Measurements from ENCODE around the gene LAMA2.

Gene LAMA2

DNA sequence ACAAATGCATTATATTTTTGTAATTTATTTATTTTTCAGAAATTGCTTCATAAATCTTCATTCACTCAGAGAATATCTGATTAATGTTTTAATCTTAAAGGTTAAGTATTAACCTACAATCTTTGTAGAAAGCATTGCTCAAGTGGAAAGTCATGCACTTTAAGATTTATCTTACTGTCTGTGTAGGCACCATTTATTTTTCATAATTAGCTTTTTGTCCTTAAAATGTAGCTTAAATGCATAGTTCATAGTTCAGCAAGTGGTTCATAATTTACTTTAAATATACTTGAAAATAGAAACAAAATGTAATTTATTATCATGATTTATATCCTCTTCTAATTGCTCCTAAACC lies 397.3 kb downstream of the LAMA2 start:
- Histone ChIP-seq H3K9me3 (ENCODE audit: control insufficient read depth in 1 of 2, low read length in 2 of 2) (no peaks in the 10 kb centered on the region), H3K36me3 (ENCODE audit: control insufficient read depth in 1 of 2, insufficient read depth in 2 of 2, low read length in 2 of 2) (no peaks in the 10 kb centered on the region), H3K9ac (ENCODE audit: low read depth in 1 of 2, low read length in 2 of 2) (no peak overlapping the region), H3K4me1 (ENCODE audit: control insufficient read depth in 1 of 2, insufficient read depth in 2 of 2, low read length in 2 of 2) (no peaks in the 10 kb centered on the region), H3K27ac (ENCODE audit: low read depth, low read length) (no peak overlapping the region), H3K27me3 (ENCODE audit: control insufficient read depth in 1 of 2, insufficient read depth in 2 of 2, low read length in 2 of 2) (no peaks in the 10 kb centered on the region), H3K4me3 (ENCODE audit: low read depth in 1 of 2, low read length in 2 of 2) (no peak overlapping the region)

DNA sequence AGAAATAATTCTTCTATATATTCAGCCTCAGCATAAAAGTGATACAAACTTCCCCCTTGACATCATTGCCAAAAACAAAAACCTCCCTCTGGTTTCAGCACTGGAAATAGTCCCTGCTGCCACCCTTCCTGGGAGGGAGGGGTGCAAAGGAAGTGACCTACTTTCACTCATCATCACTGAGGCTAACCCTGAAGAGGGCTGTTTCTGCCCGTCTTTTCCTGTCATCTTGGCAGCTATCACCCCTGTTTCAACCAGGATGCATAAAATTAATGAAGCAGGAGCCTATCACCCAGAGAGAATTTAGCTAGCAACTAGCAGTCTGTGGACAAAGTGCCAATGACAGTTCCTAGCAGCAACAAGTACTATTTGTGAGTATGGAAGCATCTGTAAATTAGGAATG lies 397.8 kb downstream of the LAMA2 start:
- Histone ChIP-seq H3K4me1 (ENCODE audit: control insufficient read depth in 1 of 2, insufficient read depth in 2 of 2, low read length in 2 of 2) (no peaks in the 10 kb centered on the region), H3K27ac (ENCODE audit: low read depth, low read length) (no peak overlapping the region), H3K9ac (ENCODE audit: low read depth in 1 of 2, low read length in 2 of 2) (no peak overlapping the region), H3K27me3 (ENCODE audit: control insufficient read depth in 1 of 2, insufficient read depth in 2 of 2, low read length in 2 of 2) (no peaks in the 10 kb centered on the region), H3K36me3 (ENCODE audit: control insufficient read depth in 1 of 2, insufficient read depth in 2 of 2, low read length in 2 of 2) (no peaks in the 10 kb centered on the region), H3K4me3 (ENCODE audit: low read depth in 1 of 2, low read length in 2 of 2) (no peak overlapping the region), H3K9me3 (ENCODE audit: control insufficient read depth in 1 of 2, low read length in 2 of 2) (no peaks in the 10 kb centered on the region)

DNA sequence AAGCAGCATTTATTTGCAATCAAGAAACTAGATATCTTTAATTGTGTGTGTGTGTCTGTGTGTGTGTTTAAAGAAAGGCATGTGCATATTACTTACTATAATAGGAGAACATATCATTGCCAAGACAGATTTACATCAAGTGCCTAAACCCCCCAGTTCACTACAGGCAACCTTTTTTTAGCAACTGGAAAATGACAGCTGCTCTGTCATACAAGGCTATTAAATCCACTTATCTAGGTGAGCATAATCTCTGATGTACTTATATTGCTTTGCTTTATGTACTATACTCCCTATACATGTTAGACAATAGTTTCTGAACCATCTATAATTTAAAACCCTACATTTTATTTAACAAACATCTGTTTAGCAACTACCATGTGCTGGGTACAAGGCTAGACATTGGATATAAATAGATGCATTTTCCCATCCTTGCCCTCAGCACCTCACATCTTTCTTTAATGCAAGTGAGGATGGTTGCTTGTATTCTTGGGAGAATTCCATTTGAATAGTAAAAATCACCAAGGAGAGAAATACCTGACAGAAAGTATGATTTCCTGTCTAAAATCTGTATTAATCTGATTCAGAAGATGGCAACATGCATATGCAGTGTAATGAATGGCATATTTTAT lies 398.3 kb downstream of the LAMA2 start:
- Histone ChIP-seq H3K4me1 (ENCODE audit: control insufficient read depth in 1 of 2, insufficient read depth in 2 of 2, low read length in 2 of 2) (no peaks in the 10 kb centered on the region), H3K4me3 (ENCODE audit: low read depth in 1 of 2, low read length in 2 of 2) (no peak overlapping the region), H3K27me3 (ENCODE audit: control insufficient read depth in 1 of 2, insufficient read depth in 2 of 2, low read length in 2 of 2) (no peaks in the 10 kb centered on the region), H3K27ac (ENCODE audit: low read depth, low read length) (no peak overlapping the region), H3K9me3 (ENCODE audit: control insufficient read depth in 1 of 2, low read length in 2 of 2) (no peaks in the 10 kb centered on the region), H3K36me3 (ENCODE audit: control insufficient read depth in 1 of 2, insufficient read depth in 2 of 2, low read length in 2 of 2) (no peaks in the 10 kb centered on the region), H3K9ac (ENCODE audit: low read depth in 1 of 2, low read length in 2 of 2) (no peak overlapping the region)

DNA sequence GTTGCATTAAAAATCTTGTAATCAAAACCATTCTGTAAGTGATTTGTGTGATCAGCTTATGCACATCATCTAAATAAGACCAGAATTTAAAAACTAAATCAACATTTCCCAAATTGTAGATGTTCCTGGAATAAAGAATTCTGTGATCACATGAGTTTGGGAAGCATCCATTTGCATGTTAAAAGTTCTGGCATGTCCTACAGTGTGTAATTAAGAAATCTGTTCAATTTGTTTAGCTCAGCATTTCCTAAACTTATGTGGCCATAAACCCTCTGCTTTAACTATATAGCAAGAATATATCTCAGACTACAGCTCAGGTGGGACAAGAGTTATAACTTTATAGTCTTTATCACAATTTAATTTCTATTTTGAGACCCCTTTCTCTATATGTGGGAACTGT lies 399.1 kb downstream of the LAMA2 start:
- H3K9ac ChIP-seq (ENCODE audit: low read depth in 1 of 2, low read length in 2 of 2) = no peak overlapping the region
- no peaks in the 10 kb centered on the region for H3K9me3 ChIP-seq (ENCODE audit: control insufficient read depth in 1 of 2, low read length in 2 of 2)
- no peak overlapping the region for H3K27ac ChIP-seq (ENCODE audit: low read depth, low read length)
- no peak overlapping the region for H3K4me3 ChIP-seq (ENCODE audit: low read depth in 1 of 2, low read length in 2 of 2)
- H3K4me1 ChIP-seq (ENCODE audit: control insufficient read depth in 1 of 2, insufficient read depth in 2 of 2, low read length in 2 of 2) = no peaks in the 10 kb centered on the region
- no peaks in the 10 kb centered on the region for H3K36me3 ChIP-seq (ENCODE audit: control insufficient read depth in 1 of 2, insufficient read depth in 2 of 2, low read length in 2 of 2)
- H3K27me3 ChIP-seq (ENCODE audit: control insufficient read depth in 1 of 2, insufficient read depth in 2 of 2, low read length in 2 of 2) = no peaks in the 10 kb centered on the region

DNA sequence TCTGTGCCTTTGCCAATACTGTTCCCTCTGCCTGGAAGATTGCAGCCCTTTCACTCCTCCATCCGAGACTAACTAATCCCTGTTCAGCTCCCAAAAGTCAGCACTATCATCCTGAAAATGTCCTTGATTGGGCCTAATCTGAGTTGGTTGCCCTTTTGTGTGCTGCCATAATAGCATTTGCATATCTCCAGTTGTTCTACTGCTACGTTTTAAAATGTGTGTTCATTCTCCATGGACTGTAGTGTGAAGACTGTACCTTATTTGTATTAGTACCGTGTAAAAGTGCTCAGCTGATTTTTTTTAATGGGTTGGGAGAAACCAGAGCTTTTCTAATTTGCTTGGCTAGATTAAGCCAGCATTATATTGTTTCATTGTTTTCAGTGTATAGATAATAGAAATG lies 401.3 kb downstream of the LAMA2 start:
- Histone ChIP-seq H3K4me3 (ENCODE audit: low read depth in 1 of 2, low read length in 2 of 2) (no peak overlapping the region), H3K9ac (ENCODE audit: low read depth in 1 of 2, low read length in 2 of 2) (no peak overlapping the region), H3K36me3 (ENCODE audit: control insufficient read depth in 1 of 2, insufficient read depth in 2 of 2, low read length in 2 of 2) (no peaks in the 10 kb centered on the region), H3K27ac (ENCODE audit: low read depth, low read length) (no peak overlapping the region), H3K4me1 (ENCODE audit: control insufficient read depth in 1 of 2, insufficient read depth in 2 of 2, low read length in 2 of 2) (no peaks in the 10 kb centered on the region), H3K27me3 (ENCODE audit: control insufficient read depth in 1 of 2, insufficient read depth in 2 of 2, low read length in 2 of 2) (no peaks in the 10 kb centered on the region), H3K9me3 (ENCODE audit: control insufficient read depth in 1 of 2, low read length in 2 of 2) (no peaks in the 10 kb centered on the region)

DNA sequence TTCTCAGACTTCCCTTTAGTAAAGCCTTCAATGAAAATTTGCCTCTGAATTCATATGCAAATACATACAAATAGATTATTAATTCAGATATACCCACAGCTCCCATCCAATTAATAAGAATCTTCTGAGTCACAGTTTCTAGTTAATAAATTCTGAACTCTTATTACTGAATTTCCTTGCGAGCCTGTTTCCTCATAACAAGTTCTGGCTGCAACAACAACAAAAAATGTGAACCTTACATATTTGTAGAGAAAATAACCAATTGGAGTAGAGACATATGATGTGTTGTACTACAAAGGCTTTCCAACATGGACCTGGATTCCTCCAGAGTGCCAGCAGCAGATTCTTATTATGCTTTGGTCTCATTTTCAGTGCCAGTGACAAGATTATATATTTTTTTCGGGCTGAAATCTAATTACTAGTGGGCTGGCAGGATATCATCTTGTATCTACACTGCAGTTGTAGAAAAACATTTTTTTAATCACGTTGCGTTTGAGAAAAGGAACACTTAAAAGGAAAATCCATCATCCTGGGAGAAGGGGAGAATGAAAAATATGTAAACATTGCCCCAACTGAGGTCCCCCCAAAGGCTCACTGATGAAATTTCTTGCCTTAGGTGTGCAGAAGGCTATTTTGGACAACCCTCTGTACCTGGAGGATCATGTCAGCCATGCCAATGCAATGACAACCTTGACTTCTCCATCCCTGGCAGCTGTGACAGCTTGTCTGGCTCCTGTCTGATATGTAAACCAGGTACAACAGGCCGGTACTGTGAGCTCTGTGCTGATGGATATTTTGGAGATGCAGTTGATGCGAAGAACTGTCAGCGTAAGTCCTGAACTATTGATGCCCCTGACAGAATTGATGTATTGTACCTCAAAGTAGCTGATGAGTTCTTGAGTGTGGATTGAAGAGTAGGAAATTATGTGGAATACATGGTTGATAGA lies 404.6 kb downstream of the LAMA2 start:
- Histone ChIP-seq H3K9ac (ENCODE audit: low read depth in 1 of 2, low read length in 2 of 2) (no peak overlapping the region), H3K9me3 (ENCODE audit: control insufficient read depth in 1 of 2, low read length in 2 of 2) (no peaks in the 10 kb centered on the region), H3K27me3 (ENCODE audit: control insufficient read depth in 1 of 2, insufficient read depth in 2 of 2, low read length in 2 of 2) (no peaks in the 10 kb centered on the region), H3K4me1 (ENCODE audit: control insufficient read depth in 1 of 2, insufficient read depth in 2 of 2, low read length in 2 of 2) (no peaks in the 10 kb centered on the region), H3K36me3 (ENCODE audit: control insufficient read depth in 1 of 2, insufficient read depth in 2 of 2, low read length in 2 of 2) (no peaks in the 10 kb centered on the region), H3K27ac (ENCODE audit: low read depth, low read length) (no peak overlapping the region), H3K4me3 (ENCODE audit: low read depth in 1 of 2, low read length in 2 of 2) (no peak overlapping the region)

DNA sequence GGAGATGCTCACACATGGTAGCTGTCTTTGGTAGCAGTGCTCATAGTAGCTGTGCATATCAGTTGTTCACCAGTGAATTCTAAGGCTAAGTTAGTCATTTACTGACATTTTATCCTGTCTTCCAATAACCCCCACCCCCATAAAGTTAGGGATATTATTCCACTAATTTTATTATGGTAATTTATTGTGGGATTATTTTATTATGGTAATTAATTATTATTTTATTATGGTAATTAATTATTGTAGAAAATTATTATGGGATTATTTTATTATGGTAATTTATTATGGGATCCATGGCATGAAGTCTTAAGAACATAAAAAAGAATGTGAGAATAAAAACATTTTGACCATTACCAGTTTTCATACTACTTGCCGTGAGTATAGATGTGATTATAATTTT lies 406.5 kb downstream of the LAMA2 start:
- no peaks in the 10 kb centered on the region for H3K27me3 ChIP-seq (ENCODE audit: control insufficient read depth in 1 of 2, insufficient read depth in 2 of 2, low read length in 2 of 2)
- H3K9ac ChIP-seq (ENCODE audit: low read depth in 1 of 2, low read length in 2 of 2) = no peak overlapping the region
- no peak overlapping the region for H3K4me3 ChIP-seq (ENCODE audit: low read depth in 1 of 2, low read length in 2 of 2)
- no peaks in the 10 kb centered on the region for H3K4me1 ChIP-seq (ENCODE audit: control insufficient read depth in 1 of 2, insufficient read depth in 2 of 2, low read length in 2 of 2)
- no peaks in the 10 kb centered on the region for H3K36me3 ChIP-seq (ENCODE audit: control insufficient read depth in 1 of 2, insufficient read depth in 2 of 2, low read length in 2 of 2)
- H3K9me3 ChIP-seq (ENCODE audit: control insufficient read depth in 1 of 2, low read length in 2 of 2) = no peaks in the 10 kb centered on the region
- no peak overlapping the region for H3K27ac ChIP-seq (ENCODE audit: low read depth, low read length)

DNA sequence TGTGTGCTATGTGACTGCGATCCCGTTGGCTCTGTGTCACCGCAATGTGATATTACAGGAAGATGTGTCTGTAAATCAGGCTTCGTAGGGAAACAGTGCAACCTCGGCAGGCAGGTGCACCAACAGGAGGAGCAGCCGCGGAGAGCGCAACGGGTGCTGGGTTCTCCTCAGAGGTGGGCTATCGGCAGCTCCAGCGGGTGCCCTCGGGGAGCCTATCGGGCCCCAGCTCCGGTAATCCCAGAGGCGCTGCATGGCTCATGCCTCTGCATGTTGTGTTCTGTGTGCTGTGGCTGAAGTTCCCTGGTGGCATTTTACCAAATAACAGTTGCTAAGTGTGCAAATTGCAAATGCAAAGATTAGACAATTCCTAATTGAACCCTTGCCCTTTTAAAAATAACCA lies 409.9 kb downstream of the LAMA2 start:
- H3K27me3 ChIP-seq (ENCODE audit: control insufficient read depth in 1 of 2, insufficient read depth in 2 of 2, low read length in 2 of 2) = no peaks in the 10 kb centered on the region
- no peaks in the 10 kb centered on the region for H3K4me1 ChIP-seq (ENCODE audit: control insufficient read depth in 1 of 2, insufficient read depth in 2 of 2, low read length in 2 of 2)
- no peak overlapping the region for H3K4me3 ChIP-seq (ENCODE audit: low read depth in 1 of 2, low read length in 2 of 2)
- H3K9ac ChIP-seq (ENCODE audit: low read depth in 1 of 2, low read length in 2 of 2) = no peak overlapping the region
- H3K9me3 ChIP-seq (ENCODE audit: control insufficient read depth in 1 of 2, low read length in 2 of 2) = no peaks in the 10 kb centered on the region
- no peaks in the 10 kb centered on the region for H3K36me3 ChIP-seq (ENCODE audit: control insufficient read depth in 1 of 2, insufficient read depth in 2 of 2, low read length in 2 of 2)
- no peak overlapping the region for H3K27ac ChIP-seq (ENCODE audit: low read depth, low read length)

DNA sequence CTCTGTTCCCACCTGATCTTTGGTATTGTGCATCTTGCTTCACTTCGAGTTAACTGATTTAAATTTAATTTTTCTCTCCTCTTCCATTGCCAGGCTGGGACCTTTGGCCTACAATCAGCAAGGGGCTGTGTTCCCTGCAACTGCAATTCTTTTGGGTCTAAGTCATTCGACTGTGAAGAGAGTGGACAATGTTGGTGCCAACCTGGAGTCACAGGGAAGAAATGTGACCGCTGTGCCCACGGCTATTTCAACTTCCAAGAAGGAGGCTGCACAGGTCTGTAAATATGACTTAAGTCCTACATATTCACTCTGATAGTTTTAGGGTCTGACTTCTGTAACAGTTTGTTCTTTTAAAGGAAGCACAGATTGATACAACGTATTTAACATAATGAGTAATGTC lies 414.7 kb downstream of the LAMA2 start:
- H3K27ac ChIP-seq (ENCODE audit: low read depth, low read length) = no peak overlapping the region
- no peak overlapping the region for H3K9ac ChIP-seq (ENCODE audit: low read depth in 1 of 2, low read length in 2 of 2)
- H3K4me1 ChIP-seq (ENCODE audit: control insufficient read depth in 1 of 2, insufficient read depth in 2 of 2, low read length in 2 of 2) = no peaks in the 10 kb centered on the region
- no peaks in the 10 kb centered on the region for H3K36me3 ChIP-seq (ENCODE audit: control insufficient read depth in 1 of 2, insufficient read depth in 2 of 2, low read length in 2 of 2)
- H3K27me3 ChIP-seq (ENCODE audit: control insufficient read depth in 1 of 2, insufficient read depth in 2 of 2, low read length in 2 of 2) = no peaks in the 10 kb centered on the region
- no peak overlapping the region for H3K4me3 ChIP-seq (ENCODE audit: low read depth in 1 of 2, low read length in 2 of 2)
- H3K9me3 ChIP-seq (ENCODE audit: control insufficient read depth in 1 of 2, low read length in 2 of 2) = no peaks in the 10 kb centered on the region

DNA sequence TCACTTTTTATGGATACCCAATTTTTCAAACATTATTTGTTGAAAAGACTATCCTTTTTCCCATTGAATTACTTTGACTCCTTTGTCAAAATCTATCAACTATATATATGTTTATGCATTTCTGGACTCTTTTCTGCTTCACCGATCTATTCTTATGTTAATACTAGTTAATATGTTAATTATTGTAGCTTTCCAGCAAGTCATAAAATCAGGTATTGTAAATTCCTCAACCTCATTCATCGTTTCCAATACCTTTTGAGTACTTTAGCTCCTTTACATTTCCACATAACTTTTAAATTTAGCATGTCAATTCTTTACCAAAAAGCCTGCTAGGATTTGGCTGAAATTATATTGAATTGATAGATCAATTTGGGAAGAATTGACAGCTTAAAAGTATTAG lies 419.7 kb downstream of the LAMA2 start:
- Histone ChIP-seq H3K27ac (ENCODE audit: low read depth, low read length) (no peak overlapping the region), H3K36me3 (ENCODE audit: control insufficient read depth in 1 of 2, insufficient read depth in 2 of 2, low read length in 2 of 2) (no peaks in the 10 kb centered on the region), H3K9ac (ENCODE audit: low read depth in 1 of 2, low read length in 2 of 2) (no peak overlapping the region)

More for the DNA sequence above, 419.7 kb downstream of the LAMA2 start:
- no peaks in the 10 kb centered on the region for H3K27me3 ChIP-seq (ENCODE audit: control insufficient read depth in 1 of 2, insufficient read depth in 2 of 2, low read length in 2 of 2)
- no peaks in the 10 kb centered on the region for H3K4me1 ChIP-seq (ENCODE audit: control insufficient read depth in 1 of 2, insufficient read depth in 2 of 2, low read length in 2 of 2)
- no peak overlapping the region for H3K4me3 ChIP-seq (ENCODE audit: low read depth in 1 of 2, low read length in 2 of 2)
- H3K9me3 ChIP-seq (ENCODE audit: control insufficient read depth in 1 of 2, low read length in 2 of 2) = no peaks in the 10 kb centered on the region
